Neuronal stem cell (in vitro differentiated cells): Measurements from ENCODE around the gene FRMD4B.

Experiments used
- DNase-seq: peaks from one replicate; pipeline ENCODE4 v3.0.0-alpha.2; 2013; ENCODE audit warnings: low spot score
- H2AFZ ChIP-seq: one replicate; pipeline ENCODE4 v1.6.1; 2013; ENCODE audit warnings: mild to moderate bottlenecking, low read length, inconsistent platforms
- H2AK5ac ChIP-seq: 2 replicates; pipeline ENCODE4 v1.6.1; 2013; ENCODE audit warnings: low read depth, mild to moderate bottlenecking, inconsistent platforms, low read length, moderate library complexity, mixed read lengths
- H2BK120ac ChIP-seq: 2 replicates; pipeline ENCODE4 v1.6.1; 2013; ENCODE audit warnings: low read depth, mild to moderate bottlenecking, inconsistent platforms, low read length, moderate library complexity, mixed read lengths
- H2BK12ac ChIP-seq: one replicate; pipeline ENCODE4 v1.6.1; 2013; ENCODE audit warnings: low read length, inconsistent platforms
- H2BK15ac ChIP-seq: 2 replicates; pipeline ENCODE4 v1.6.1; 2013; ENCODE audit warnings: mild to moderate bottlenecking, low read length, inconsistent platforms, mixed read lengths
- H2BK5ac ChIP-seq: one replicate; pipeline ENCODE4 v1.6.1; 2013; ENCODE audit warnings: inconsistent platforms, mild to moderate bottlenecking, low read length, moderate library complexity
- H3K14ac ChIP-seq: one replicate; pipeline ENCODE4 v1.6.1; 2013; ENCODE audit warnings: low read length, inconsistent platforms
- H3K18ac ChIP-seq: 2 replicates; pipeline ENCODE4 v1.6.1; 2013; ENCODE audit warnings: low read length, inconsistent platforms
- H3K23ac ChIP-seq: 2 replicates; pipeline ENCODE4 v1.6.1; 2013; ENCODE audit warnings: low read depth, mild to moderate bottlenecking, mixed read lengths, low read length, inconsistent platforms; ENCODE audit not compliant: poor library complexity
- H3K27ac ChIP-seq: replicated peaks from 3 replicates; pipeline ENCODE4 v1.5.1; 2013; ENCODE audit warnings: low read length, inconsistent platforms
- H3K27me3 ChIP-seq, 3 experiments: 2 replicates each; pipeline ENCODE4 v1.6.1; 2013; ENCODE audit warnings: low read length in 3 of 3, mild to moderate bottlenecking in 2 of 3, inconsistent platforms in 1 of 3, low read depth in 1 of 3, mixed read lengths in 1 of 3, moderate library complexity in 1 of 3; ENCODE audit not compliant: control insufficient read depth in 3 of 3, insufficient read depth in 3 of 3
- H3K36me3 ChIP-seq, 2 donors: replicated peaks in 1 of 2; 2 replicates each; pipeline ENCODE4 v1.6.1; 2013; ENCODE audit warnings: low read length in 2 of 2; ENCODE audit not compliant: control insufficient read depth in 2 of 2, insufficient read depth in 2 of 2
- H3K4ac ChIP-seq: 2 replicates; pipeline ENCODE4 v1.6.1; 2013; ENCODE audit warnings: inconsistent platforms, mild to moderate bottlenecking, low read length, moderate library complexity
- H3K4me1 ChIP-seq, 2 donors: 1 replicate in 1 of 2; 2 replicates in 1 of 2; pipeline ENCODE4 v1.6.1; 2013; ENCODE audit warnings: low read length in 2 of 2, low read depth in 1 of 2; ENCODE audit not compliant: control insufficient read depth in 2 of 2, insufficient read depth in 1 of 2
- H3K4me2 ChIP-seq: one replicate; pipeline ENCODE4 v1.6.1; 2013; ENCODE audit warnings: mild to moderate bottlenecking, low read length, inconsistent platforms; ENCODE audit not compliant: insufficient read depth, poor library complexity, severe bottlenecking
- H3K4me3 ChIP-seq, 2 donors: 2 replicates each; pipeline ENCODE4 v1.5.1; 2013; ENCODE audit warnings: low read length in 2 of 2, mild to moderate bottlenecking in 2 of 2, inconsistent platforms in 1 of 2, moderate library complexity in 1 of 2
- H3K79me1 ChIP-seq: one replicate; pipeline ENCODE4 v1.6.1; 2013; ENCODE audit warnings: low read depth, mild to moderate bottlenecking, inconsistent platforms, low read length, moderate library complexity
- H3K9ac ChIP-seq: one replicate; pipeline ENCODE4 v1.6.1; 2013; ENCODE audit warnings: mild to moderate bottlenecking, low read depth, low read length, inconsistent platforms; ENCODE audit not compliant: poor library complexity
- H3K9me3 ChIP-seq, 2 donors: replicated peaks in 1 of 2; 2 replicates each; pipeline versions ENCODE3 to v1.6.1; 2013; ENCODE audit warnings: low read length in 2 of 2, mild to moderate bottlenecking in 2 of 2, inconsistent platforms in 1 of 2, low read depth in 1 of 2, mixed read lengths in 1 of 2, moderate library complexity in 1 of 2; ENCODE audit not compliant: control insufficient read depth in 2 of 2, insufficient read depth in 1 of 2
- H4K8ac ChIP-seq: one replicate; pipeline ENCODE4 v1.6.1; 2013; ENCODE audit warnings: low read depth, mild to moderate bottlenecking, inconsistent platforms, low read length, moderate library complexity
- H4K91ac ChIP-seq: one replicate; pipeline ENCODE4 v1.6.1; 2013; ENCODE audit warnings: low read length, low read depth, mild to moderate bottlenecking, inconsistent platforms; ENCODE audit not compliant: poor library complexity
- WGBS, 2 donors: extraction: QIAGEN DNeasy Blood & Tissue Kit; methylation state at CpG; one replicate each; pipeline ENCODE4 v1.1.7; 2013; ENCODE audit warnings: missing lambda C conversion rate in 2 of 2, mixed read lengths in 1 of 2; ENCODE audit not compliant: insufficient read length in 2 of 2, insufficient replicate concordance in 1 of 2; ENCODE audit errors: extremely low coverage in 2 of 2; 5-methylcytosine and 5-hydroxymethylcytosine counted together

FRMD4B gene

GRCh38 chr3:69144631-69145245 lies 241.2 kb downstream of the FRMD4B start:
- no peak overlapping the region for H3K14ac ChIP-seq
- H3K4me2 ChIP-seq, result no peak overlapping the region
- H3K27me3 ChIP-seq, result no peaks in the 10 kb centered on the region
- H3K36me3 ChIP-seq, result no peaks in the 10 kb centered on the region
- no peak overlapping the region for H3K23ac ChIP-seq
- H3K4me3 ChIP-seq, result no peak overlapping the region
- no peak overlapping the region for H4K8ac ChIP-seq
- H2AFZ ChIP-seq, result peak overlapping the region; percentile 43
- no peak overlapping the region for H2AK5ac ChIP-seq
- H4K91ac ChIP-seq, result no peak overlapping the region
- H2BK5ac ChIP-seq, result no peak overlapping the region
- H3K4ac ChIP-seq, result no peak overlapping the region
- H2BK12ac ChIP-seq, result no peak overlapping the region
- peaks cover 7 to 9% of the 10 kb centered on the region in 2 donors for H3K4me1 ChIP-seq
- no peaks in the 10 kb centered on the region for H3K9me3 ChIP-seq
- peak overlapping the region; percentile 10 for H3K27ac ChIP-seq
- no peak overlapping the region for H3K18ac ChIP-seq
- no peaks in the 10 kb centered on the region for H3K79me1 ChIP-seq
- no peak overlapping the region for H2BK15ac ChIP-seq
- peak; percentile 27 for DNase-seq
- no CpG with 5 or more reads among the region's 3 CpGs for WGBS, 2 donors
- no peak overlapping the region for H3K9ac ChIP-seq
- no peak overlapping the region for H2BK120ac ChIP-seq

DNA sequence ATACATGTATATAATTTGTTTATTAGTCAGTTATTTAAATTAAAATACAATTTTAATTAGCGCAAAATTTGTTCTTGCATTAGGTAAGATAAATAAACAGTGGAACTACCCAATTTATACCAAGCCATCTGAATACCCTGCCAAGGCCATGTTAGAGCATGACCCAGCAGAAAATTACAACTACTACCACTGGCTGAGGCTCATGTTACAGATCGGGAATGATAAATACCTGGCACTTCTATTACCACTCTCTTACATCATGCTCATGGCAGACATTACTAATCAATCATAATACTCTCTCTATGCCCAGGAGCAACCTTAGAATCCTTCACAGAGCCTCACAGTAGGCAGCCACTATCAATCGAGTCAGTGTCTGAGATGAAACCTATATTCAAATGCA lies 242.3 kb downstream of the FRMD4B start:
- Histone ChIP-seq H3K4me1 (peaks cover 7 to 9% of the 10 kb centered on the region in 2 donors), H3K27ac (no peak overlapping the region), H3K9me3 (no peaks in the 10 kb centered on the region), H2BK5ac (no peak overlapping the region), H2BK120ac (no peak overlapping the region), H2BK12ac (no peak overlapping the region), H3K4me3 (no peak overlapping the region), H2AFZ (no peak overlapping the region), H2AK5ac (no peak overlapping the region), H3K4me2 (no peak overlapping the region), H2BK15ac (no peak overlapping the region), H3K36me3 (no peaks in the 10 kb centered on the region), H3K4ac (no peak overlapping the region), H4K91ac (no peak overlapping the region), H3K79me1 (no peaks in the 10 kb centered on the region), H3K23ac (no peak overlapping the region), H3K14ac (no peak overlapping the region), H3K9ac (no peak overlapping the region), H4K8ac (no peak overlapping the region), H3K18ac (no peak overlapping the region), H3K27me3 (no peaks in the 10 kb centered on the region)
- no CpG with 5 or more reads among the region's 3 CpGs for WGBS, 2 donors
- no peak for DNase-seq

GRCh38 chr3:69142797-69143454 lies 243.0 kb downstream of the FRMD4B start:
- H2BK5ac ChIP-seq, result no peak overlapping the region
- no peak overlapping the region for H3K14ac ChIP-seq
- H4K91ac ChIP-seq, result no peak overlapping the region
- H2BK15ac ChIP-seq, result no peak overlapping the region
- H3K79me1 ChIP-seq, result no peaks in the 10 kb centered on the region
- H2BK120ac ChIP-seq, result no peak overlapping the region
- no peak for DNase-seq
- H3K27me3 ChIP-seq, result no peaks in the 10 kb centered on the region
- H3K4me1 ChIP-seq, result peaks cover 7 to 9% of the 10 kb centered on the region in 2 donors
- H2BK12ac ChIP-seq, result no peak overlapping the region
- no CpG with 5 or more reads among the region's 4 CpGs for WGBS, 2 donors
- no peak overlapping the region for H3K23ac ChIP-seq
- no peak overlapping the region for H2AK5ac ChIP-seq
- no peak overlapping the region for H2AFZ ChIP-seq
- no peak overlapping the region for H3K18ac ChIP-seq
- no peaks in the 10 kb centered on the region for H3K36me3 ChIP-seq
- H3K4me2 ChIP-seq, result no peak overlapping the region
- no peak overlapping the region for H3K4me3 ChIP-seq
- no peak overlapping the region for H3K4ac ChIP-seq
- H3K9ac ChIP-seq, result no peak overlapping the region
- H3K9me3 ChIP-seq, result no peaks in the 10 kb centered on the region
- H3K27ac ChIP-seq, result no peak overlapping the region
- no peak overlapping the region for H4K8ac ChIP-seq

DNA sequence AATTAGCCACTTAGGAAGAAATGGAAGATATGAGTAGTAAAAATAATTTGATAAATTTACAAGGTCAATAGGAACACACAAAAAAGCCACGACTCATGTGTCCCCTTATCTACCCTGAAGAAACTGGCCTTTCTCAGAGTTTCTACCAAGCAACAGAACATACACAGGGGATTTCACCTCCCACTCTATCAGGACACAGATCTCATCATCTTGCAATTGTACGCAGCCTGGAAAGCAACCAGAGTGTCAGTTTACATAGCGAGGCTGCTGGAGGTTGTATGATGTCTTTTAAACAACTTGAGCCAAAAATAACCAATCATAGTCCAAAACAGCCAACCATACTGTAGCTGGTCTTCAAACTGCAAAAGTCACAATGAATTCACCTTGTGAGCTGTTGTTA lies 243.8 kb downstream of the FRMD4B start:
- Histone ChIP-seq H2AK5ac (no peak overlapping the region), H3K9me3 (no peaks in the 10 kb centered on the region), H3K4me2 (no peak overlapping the region), H3K4me1 (peaks cover 7 to 9% of the 10 kb centered on the region in 2 donors), H2BK5ac (no peak overlapping the region), H3K4me3 (no peak overlapping the region), H3K18ac (no peak overlapping the region), H3K4ac (no peak overlapping the region), H3K27me3 (no peaks in the 10 kb centered on the region), H4K91ac (no peak overlapping the region), H2BK15ac (no peak overlapping the region), H3K23ac (no peak overlapping the region), H3K9ac (no peak overlapping the region), H3K79me1 (no peaks in the 10 kb centered on the region), H2AFZ (no peak overlapping the region), H4K8ac (no peak overlapping the region), H3K14ac (no peak overlapping the region), H2BK12ac (no peak overlapping the region), H3K27ac (no peak overlapping the region), H3K36me3 (no peaks in the 10 kb centered on the region), H2BK120ac (no peak overlapping the region)
- WGBS, 2 donors, result no CpG with 5 or more reads among the region's 3 CpGs
- DNase-seq, result no peak
